Neural cell (in vitro differentiated cells): ENCODE measurements around the gene EPB42.

ENCODE experiments used
- CTCF ChIP-seq: fragments of 450-650 bp; IDR thresholded peaks from 2 replicates; pipeline ENCODE4 v1.5.1; 2014; ENCODE audit warnings: antibody characterized with exemption, mild to moderate bottlenecking, moderate library complexity; ENCODE audit not compliant: poor library complexity, severe bottlenecking
- EZH2 ChIP-seq: fragments of 200-600, 300-800 bp; shearing (Covaris generic), sonication (generic); IDR thresholded peaks from 2 replicates; pipeline ENCODE4 v1.6.1; 2014; ENCODE audit warnings: antibody characterized with exemption, low read length, borderline replicate concordance, mild to moderate bottlenecking; ENCODE audit not compliant: insufficient read depth, poor library complexity, severe bottlenecking
- POLR2AphosphoS5 ChIP-seq: IDR thresholded peaks from 2 replicates; pipeline ENCODE4 v1.6.1; 2012
- REST ChIP-seq: IDR thresholded peaks from 2 replicates; pipeline ENCODE4 v1.6.1; 2012; ENCODE audit warnings: borderline replicate concordance
- SMC3 ChIP-seq: fragments of 450-650 bp; conservative IDR thresholded peaks from 2 replicates; pipeline ENCODE4 v1.6.1; 2014; ENCODE audit warnings: antibody characterized with exemption, mild to moderate bottlenecking, moderate library complexity; ENCODE audit not compliant: poor library complexity
- TAF1 ChIP-seq: IDR thresholded peaks from 2 replicates; pipeline ENCODE4 v1.6.1; 2012; ENCODE audit warnings: low read depth

GRCh38 chr15:43215961-43216360, 4.9 kb downstream of the EPB42 start:
- TF ChIP-seq CTCF: no peak
- no peak for TF ChIP-seq POLR2AphosphoS5
- TF ChIP-seq EZH2: no peak
- no peak for TF ChIP-seq REST
- TF ChIP-seq TAF1: no peak
- TF ChIP-seq SMC3: no peak
